HG02943 (cell line): ENCODE results near the gene NUDT5.
"Not testable (repeated sequence)": the region's sequence is repeated elsewhere in the genome, so short reads cannot be mapped to it uniquely, and the experiment has no call there.

Source experiments
- ATAC-seq: cut with Tn5 transposase; IDR thresholded peaks from one replicate; pipeline ENCODE4 v1.9.1; 2021; ENCODE audit warnings: mild to moderate bottlenecking, low read depth, moderate library complexity; ENCODE audit not compliant: unreplicated experiment

The NUDT5 gene

GRCh38 chr10:12207114-12207513, 11.4 kb upstream of the NUDT5 start:
- ATAC-seq = no peak

GRCh38 chr10:12205082-12205481, 9.4 kb upstream of the NUDT5 start:
- ATAC-seq = no peak

DNA sequence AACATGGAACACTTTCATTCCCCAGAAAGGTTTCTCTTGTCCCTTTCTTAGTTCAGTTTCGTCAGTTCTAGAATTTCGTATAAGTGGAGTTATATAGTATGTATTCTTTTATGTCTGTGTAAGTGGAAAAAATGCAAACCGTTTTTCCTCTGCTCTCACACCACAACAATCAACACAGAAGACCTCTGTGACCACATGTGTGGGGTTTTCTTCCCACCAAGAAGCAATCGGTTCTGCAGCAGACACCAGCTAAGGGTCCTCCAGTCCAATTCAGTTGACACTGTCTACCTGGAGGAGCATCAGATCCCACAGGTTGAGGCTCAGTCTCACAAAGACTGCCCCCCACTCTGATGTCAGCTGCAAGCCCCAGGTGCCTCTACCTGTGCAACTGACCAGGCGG, 6.5 kb upstream of the NUDT5 start:
- ATAC-seq = no peak

DNA sequence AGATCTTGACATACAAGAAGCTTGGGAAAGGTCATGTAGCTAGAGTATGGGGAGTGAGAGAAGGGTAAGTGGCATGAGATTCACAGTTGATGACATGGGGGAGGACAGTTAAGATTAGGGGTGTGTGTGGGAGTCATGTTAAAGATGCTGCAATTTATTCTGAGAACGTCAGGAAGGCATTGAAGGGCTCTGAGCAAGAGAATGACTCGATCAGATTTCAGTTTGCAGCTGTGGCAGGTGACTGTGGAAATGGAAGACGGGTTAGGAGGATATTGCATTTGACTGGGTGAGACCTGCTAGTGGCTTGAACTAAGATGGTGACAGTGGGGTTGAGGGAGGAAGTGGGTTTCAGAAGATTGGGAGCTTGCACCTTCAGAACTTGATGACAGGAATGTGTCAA, 5.9 kb upstream of the NUDT5 start:
- no peak for ATAC-seq

GRCh38 chr10:12200850-12201249, 5.2 kb upstream of the NUDT5 start:
- no peak for ATAC-seq

DNA sequence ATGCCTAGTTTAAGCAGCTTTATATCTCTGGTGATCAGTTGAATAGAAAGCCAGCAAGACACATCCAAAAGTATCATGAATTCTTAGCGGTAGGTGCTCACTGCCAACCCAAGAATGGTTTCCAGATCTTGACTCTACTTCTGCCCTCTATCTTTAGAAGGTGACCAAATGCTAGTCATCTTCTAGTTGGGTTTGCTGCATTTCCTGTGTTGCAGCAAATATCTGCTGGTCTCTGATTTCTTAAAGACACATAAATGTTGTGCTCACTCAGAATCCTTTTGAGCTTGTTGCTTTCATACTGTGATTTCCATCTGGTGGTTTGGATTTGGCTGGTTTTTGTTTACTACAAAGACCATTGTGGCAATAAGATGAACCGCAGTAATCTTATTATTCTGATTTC, 2.5 kb upstream of the NUDT5 start:
- ATAC-seq = no peak

DNA sequence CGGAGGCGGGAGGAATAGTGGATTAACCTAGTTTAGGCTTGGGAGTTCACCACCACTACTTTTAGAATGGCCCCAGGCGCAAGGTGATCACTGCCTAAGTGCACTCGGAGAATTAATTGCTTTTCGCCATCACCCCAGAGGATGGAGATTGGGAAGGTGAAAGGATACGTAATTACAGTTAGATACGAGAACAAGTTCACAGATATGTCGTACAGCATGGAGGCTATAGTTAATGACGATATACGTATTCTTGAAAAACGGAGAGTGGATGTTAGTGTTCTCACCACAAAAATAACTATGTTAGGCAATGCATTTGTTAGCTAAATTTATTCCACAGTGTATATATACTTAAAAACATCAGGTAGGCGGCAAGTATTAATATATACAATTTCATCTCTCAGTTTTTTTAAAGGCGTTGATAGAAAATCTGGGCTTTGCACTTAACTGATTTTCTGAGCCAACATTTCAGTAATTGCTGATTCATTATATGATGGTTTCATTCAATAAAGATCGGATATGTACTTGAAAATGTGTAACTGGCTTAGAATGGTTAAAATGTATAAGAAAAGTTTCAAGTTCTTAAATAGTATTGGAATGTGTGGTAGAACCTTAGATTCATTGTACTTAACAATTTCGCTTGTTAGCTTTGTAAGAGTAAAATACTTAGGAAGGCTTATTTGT, 980 bp upstream of the NUDT5 start:
- ATAC-seq = peak; percentile 14

DNA sequence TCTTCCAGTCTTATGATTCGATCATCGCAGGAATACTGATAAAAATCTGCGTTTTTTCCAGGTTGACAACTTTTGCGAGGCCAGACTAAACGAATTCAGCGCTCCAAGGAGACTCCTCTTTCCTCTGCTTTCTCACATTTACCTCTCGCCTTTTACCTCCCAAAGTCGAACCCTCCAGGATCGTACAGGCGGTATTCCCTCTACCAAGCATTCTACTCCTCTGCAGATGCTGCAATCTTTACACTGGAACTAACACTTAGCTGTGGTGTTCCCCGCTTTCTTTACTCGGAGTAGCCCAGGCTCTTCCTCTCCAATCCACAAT, 449 bp downstream of the NUDT5 start:
- ATAC-seq = peak; percentile 9

- no peak for ATAC-seq
Measured at GRCh38 chr10:12194752-12195271, 879 bp downstream of the NUDT5 start.

DNA sequence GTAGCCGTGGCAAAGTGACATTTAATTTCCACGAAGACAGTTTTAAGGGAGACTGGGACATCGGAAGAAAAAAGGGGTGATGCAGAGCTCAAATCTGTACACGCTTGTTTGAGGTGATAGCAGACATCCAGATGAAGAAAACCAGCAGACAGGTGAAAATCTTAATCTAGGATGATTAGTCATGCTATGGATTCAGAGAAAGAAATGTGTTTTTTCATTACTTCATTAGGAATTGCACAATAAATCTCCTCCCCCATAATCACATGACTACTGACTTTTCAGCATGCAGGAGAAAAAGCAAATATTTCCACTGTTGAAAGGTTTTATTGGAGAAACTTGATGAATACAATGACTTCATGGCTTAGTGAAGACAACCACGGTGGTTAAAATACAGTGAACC, 2.5 kb downstream of the NUDT5 start:
- ATAC-seq = no peak

DNA sequence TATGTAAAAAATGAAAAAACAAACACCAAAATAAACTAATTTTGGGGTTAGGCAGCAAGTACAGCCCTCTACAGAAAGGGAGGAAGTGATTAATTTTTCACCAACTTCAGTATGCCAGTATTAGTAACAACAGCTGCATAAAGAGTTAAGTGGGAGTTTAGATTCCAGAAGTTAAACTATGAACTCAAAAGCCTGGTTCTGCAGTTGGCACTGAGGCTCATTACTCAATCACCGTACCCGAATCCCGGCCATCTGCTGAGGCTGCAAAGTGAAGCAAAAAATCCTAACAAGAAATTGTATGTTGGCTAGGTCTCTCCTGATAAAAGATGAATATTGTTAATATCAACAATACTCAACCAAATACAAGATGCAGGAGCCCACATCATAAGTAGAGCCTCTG, 4.0 kb downstream of the NUDT5 start:
- no peak for ATAC-seq

- no peak for ATAC-seq
Measured at GRCh38 chr10:12189426-12189825, 6.3 kb downstream of the NUDT5 start.

- no peak for ATAC-seq
Measured at GRCh38 chr10:12188656-12189055, 7.0 kb downstream of the NUDT5 start.

- no peak for ATAC-seq
Measured at GRCh38 chr10:12187321-12187905, 8.3 kb downstream of the NUDT5 start.

DNA sequence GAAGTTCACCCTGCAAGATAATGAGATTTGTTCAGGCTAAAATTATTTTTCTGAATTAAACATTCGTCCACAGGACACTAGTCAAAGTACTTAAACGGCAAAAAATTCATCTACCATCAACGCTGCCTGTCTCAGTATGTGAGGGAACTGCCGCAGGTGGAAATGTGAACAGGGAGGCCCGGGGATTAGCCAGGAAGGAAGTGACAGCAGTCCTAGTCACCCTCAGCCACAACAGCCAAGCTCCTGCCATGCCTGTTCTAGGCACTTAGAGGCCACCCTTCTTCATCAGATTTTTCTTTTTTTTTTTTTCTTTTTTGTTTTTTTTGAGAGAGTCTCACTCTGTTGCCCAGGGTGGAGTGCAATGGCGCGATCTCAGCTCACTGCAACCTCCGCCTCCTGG, 9.4 kb downstream of the NUDT5 start:
- no peak for ATAC-seq

GRCh38 chr10:12184165-12184564, 11.5 kb downstream of the NUDT5 start:
- ATAC-seq = no peak

DNA sequence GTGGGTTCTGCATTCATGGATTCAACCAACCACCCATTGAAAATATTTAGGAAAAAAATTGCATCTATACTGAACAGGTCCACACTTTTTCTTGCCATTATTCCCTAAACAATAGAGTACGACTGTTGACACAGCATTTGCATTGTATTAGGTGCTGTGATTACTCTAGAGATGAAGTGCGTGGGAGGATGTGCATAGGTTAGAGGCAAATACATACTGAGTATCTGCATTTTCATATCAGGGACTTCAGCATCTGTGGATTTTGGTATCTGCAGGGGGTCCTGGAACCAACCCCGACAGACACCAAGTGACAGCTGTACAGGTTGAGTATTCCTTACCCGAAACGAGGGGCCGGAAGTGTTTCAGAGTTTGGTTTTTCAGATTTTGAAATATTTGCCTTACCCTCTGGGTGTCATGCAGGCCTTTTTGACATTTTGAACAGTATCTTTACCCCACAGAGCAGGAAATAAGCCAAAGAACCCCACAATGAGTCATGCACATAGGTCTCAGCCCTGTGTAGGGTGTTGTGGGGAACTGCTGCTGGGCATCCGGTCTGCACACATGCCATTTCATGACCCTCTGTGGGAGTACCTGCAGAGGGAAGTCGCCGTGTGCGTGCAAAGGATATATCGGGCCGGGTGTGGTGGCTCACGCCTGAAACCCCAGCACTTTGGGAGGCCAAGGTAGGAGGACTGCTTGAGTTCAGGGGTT, 14.5 kb downstream of the NUDT5 start:
- ATAC-seq = no peak

DNA sequence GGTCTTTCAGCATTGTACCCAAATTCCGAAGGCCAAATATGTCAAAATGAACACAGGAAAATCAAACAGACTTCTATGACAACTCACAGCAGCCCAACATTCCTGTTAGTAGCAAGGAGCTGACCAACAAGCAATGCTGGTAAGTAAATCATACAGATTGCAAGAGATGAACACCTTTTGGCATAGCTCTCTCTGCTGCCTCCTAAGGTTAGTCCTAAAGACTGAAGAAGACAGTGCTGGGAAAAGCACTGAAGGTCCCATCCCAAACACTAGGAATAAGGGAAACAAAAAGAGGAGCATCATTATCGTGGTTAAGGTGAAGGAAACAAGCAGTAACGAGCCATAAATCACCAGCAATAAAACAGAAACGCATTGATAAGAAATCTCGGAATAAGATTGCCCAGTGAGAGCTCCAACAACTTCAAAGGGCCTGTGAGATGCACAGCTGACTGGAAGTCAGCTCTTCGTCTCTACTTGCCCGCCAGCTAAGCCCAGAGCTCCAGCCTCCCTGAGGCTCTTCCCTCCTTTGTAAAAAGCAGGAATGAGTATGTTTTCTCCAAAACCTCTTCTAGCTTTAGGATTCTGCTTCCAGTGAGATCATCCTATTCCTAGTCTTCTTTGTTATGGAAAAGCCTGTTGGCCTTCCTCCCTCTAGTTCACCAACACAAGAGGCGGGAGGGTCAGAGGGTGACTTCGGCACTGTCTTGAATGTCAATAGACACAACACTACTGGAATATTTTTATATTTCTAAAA, 15.3 kb downstream of the NUDT5 start:
- no peak for ATAC-seq

DNA sequence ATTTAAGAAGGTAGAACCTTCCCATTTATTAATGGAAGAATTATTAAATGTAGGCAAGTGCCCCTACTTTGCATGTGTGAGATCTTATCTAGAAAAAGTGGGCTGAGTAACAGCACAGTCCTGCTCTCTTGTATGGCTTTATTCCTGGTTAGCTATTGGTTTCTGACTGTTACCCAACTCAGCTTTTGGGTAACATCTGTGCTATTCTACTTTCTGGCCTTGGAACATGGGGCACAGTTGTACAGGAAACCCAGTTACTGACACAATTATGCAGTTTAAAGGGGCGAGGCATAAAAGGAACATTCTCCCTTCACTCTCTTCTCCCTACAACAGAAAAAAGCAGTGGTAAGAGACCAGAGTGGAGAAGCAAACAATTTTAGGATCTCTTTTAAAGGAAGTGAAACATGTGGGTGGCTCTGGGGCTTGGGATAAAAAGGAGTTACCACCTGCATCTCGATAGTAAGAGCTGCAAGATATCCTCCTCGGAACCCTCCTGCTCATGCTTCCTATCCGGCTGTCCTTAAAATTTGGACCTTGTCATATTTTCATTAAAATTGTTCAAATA, 16.0 kb downstream of the NUDT5 start:
- ATAC-seq = no peak

GRCh38 chr10:12177642-12178041, 18.0 kb downstream of the NUDT5 start:
- ATAC-seq = no peak

DNA sequence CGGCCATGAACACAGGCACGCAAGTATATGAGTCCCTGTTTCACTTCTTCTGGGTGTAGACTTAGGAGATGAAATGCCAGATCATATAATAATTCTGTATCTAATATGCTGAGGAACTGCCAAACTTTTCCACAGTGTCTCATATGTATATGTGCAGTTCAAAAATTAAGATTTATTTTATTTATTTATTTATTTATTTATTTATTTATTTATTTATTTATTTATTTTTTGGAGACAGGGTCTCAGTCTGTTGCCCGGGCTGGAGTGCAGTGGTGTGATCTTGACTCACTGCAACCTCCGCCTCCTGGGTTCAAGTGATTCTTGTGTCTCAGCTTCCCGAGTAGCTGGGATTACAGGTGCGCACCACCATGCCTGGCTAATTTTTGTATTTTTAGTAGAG, 24.2 kb downstream of the NUDT5 start:
- not testable (repeated sequence) for ATAC-seq
